Psoas muscle (tissue), 8 donors: Measurements from ENCODE around the gene CAPN6. TPM values are rescaled to one million over a fixed set of nuclear protein-coding genes. Genes with fewer than 3 reads are reported as not detected.

ENCODE experiments used
- ATAC-seq, 4 donors: fragments of 200-7000 bp; cut with Tn5 transposase; one replicate each; pipeline ENCODE4 v1.9.1; 2020; ENCODE audit warnings: moderate library complexity in 3 of 4, mild to moderate bottlenecking in 2 of 4
- DNase-seq, 2 donors: peaks; one replicate each; pipeline ENCODE4 v3.0.0-alpha.2; 2020
- H3K27ac ChIP-seq: fragments of 200-600 bp; one replicate; pipeline ENCODE4 v1.8.0; 2022
- H3K27me3 ChIP-seq, 3 donors: fragments of 200-600 bp in 1 of 3; one replicate each; pipeline versions ENCODE4 v1.6.1 to v1.8.0; 2013 to 2022; ENCODE audit warnings: low read length in 2 of 3, mild to moderate bottlenecking in 2 of 3, moderate library complexity in 1 of 3; ENCODE audit not compliant: insufficient read depth in 3 of 3
- H3K36me3 ChIP-seq, 2 donors: fragments of 200-600 bp in 1 of 2; one replicate each; pipeline versions ENCODE4 v1.6.1 to v1.8.0; 2013 to 2022; ENCODE audit warnings: low read depth in 1 of 2, mild to moderate bottlenecking in 1 of 2, moderate library complexity in 1 of 2; ENCODE audit not compliant: insufficient read depth in 1 of 2
- H3K4me1 ChIP-seq: fragments of 200-600 bp; one replicate; pipeline ENCODE4 v1.8.0; 2022
- H3K4me3 ChIP-seq: fragments of 200-600 bp; one replicate; pipeline ENCODE4 v1.8.0; 2022; ENCODE audit warnings: mild to moderate bottlenecking
- H3K9me3 ChIP-seq: fragments of 200-600 bp; one replicate; pipeline ENCODE4 v1.8.0; 2022
- CTCF ChIP-seq: fragments of 200-600 bp; IDR thresholded peaks from one replicate; pipeline ENCODE4 v1.8.0; 2022; ENCODE audit warnings: antibody characterized with exemption
- WGBS, 3 donors: extraction: QIAGEN DNeasy Blood & Tissue Kit; methylation state at CpG; one replicate each; pipeline versions ENCODE4 v1.1.6 to v1.1.7; 2013; 5-methylcytosine and 5-hydroxymethylcytosine counted together
- intact Hi-C, 2 donors: fragments of 100-400 bp; cut with DNase I; formaldehyde crosslinking; loops; one replicate each; pipeline versions ENCODE4 v1.11.0 to v1.14.2; 2022
- polyA plus RNA-seq, 3 donors: library from polyadenylated mRNA; stranded (reverse); fragments of 200-250 nt; gene quantifications; one replicate each; pipeline ENCODE4 v1.2.3, GENCODE V29; 2013
- total RNA-seq, 4 donors: library from RNA; stranded (reverse); fragmentation: NEBNext Ultra II Directional in 2 of 4; extraction: Animal tissue kit (Norgen Biotek cat#: 25700) in 2 of 4; gene quantifications; one replicate each; pipeline versions ENCODE4 v1.2.1 to v1.2.4, GENCODE V29; 2021 to 2023
- donor health status: healthy with polysubstance abuse.
- donor health status: DM: no; HTN: no; CAD: no; lungs with moderate emphysema.
- donor health status: Bipolar disorder and iron deficiency.
- donor health status: healthy.
- donor health status: DM: yes; HTN: yes; CAD: no.
- donor health status: DM: no; HTN: no; CAD: no.
- donor health status: DM: no; HTN: no; CAD: no.
- donor health status: DM: yes; HTN: yes; CAD: no.

The CAPN6 gene
- total and polyA plus RNA-seq, 7 donors = 0.08 to 2.6 (median 0.34) TPM

GRCh38 chrX:111262086-111262485, 8.2 kb downstream of the CAPN6 start:
- no peaks in the 10 kb centered on the region for H3K36me3 ChIP-seq
- peaks cover 0 to 51% (median 0%) of the 10 kb centered on the region in 3 donors for H3K27me3 ChIP-seq

GRCh38 chrX:111260451-111260850, 9.8 kb downstream of the CAPN6 start:
- WGBS, 3 donors = 60 to 80% (median 79%) methylated on average over 1 to 3 of the region's 3 CpGs
- peaks cover 0 to 39% (median 0%) of the 10 kb centered on the region in 3 donors for H3K27me3 ChIP-seq
- no peak overlapping the region for H3K4me3 ChIP-seq
- H3K4me1 ChIP-seq = no peaks in the 10 kb centered on the region
- ATAC-seq (no peak), DNase-seq (no peak)
- H3K9me3 ChIP-seq = no peaks in the 10 kb centered on the region
- no peaks in the 10 kb centered on the region for H3K36me3 ChIP-seq
- intact Hi-C loops = no loop called here
- TF ChIP-seq CTCF = no peak
- no peak overlapping the region for H3K27ac ChIP-seq

More at GRCh38 chrX:111262086-111262485, 8.2 kb downstream of the CAPN6 start:
- Histone ChIP-seq H3K27ac (no peak overlapping the region), H3K4me3 (no peak overlapping the region), H3K9me3 (no peaks in the 10 kb centered on the region), H3K4me1 (no peaks in the 10 kb centered on the region)
- WGBS, 3 donors = 49 to 66% (median 64%) methylated on average over 3 of the region's 3 CpGs
- no peak for TF ChIP-seq CTCF
- DNase-seq = no peak
- intact Hi-C loops = no loop called here
- no peak for ATAC-seq

- Histone ChIP-seq H3K9me3 (no peaks in the 10 kb centered on the region), H3K27me3 (peaks cover 0 to 43% (median 0%) of the 10 kb centered on the region in 3 donors), H3K27ac (no peak overlapping the region), H3K4me3 (no peak overlapping the region), H3K4me1 (no peaks in the 10 kb centered on the region), H3K36me3 (no peaks in the 10 kb centered on the region)
- TF ChIP-seq CTCF = no peak
- DNase-seq (no peak), ATAC-seq (no peak)
- WGBS, 3 donors = 53 to 64% (median 58%) methylated on average over 3 of the region's 3 CpGs
- intact Hi-C loops = no loop called here
These were observed 10.7 kb downstream of the CAPN6 start for GRCh38 chrX:111259559-111259958.

- Histone ChIP-seq H3K9me3 (no peaks in the 10 kb centered on the region), H3K27ac (no peak overlapping the region), H3K4me1 (no peaks in the 10 kb centered on the region), H3K27me3 (peaks cover 0 to 33% (median 0%) of the 10 kb centered on the region in 3 donors), H3K4me3 (no peak overlapping the region), H3K36me3 (no peaks in the 10 kb centered on the region)
- 36 to 55% (median 46%) methylated on average over 3 of the region's 3 CpGs for WGBS, 3 donors
- no peak for TF ChIP-seq CTCF
- ATAC-seq = no peak
- DNase-seq = peak in 1 of 2 donors; percentile 42
- intact Hi-C loops = no loop called here
These were observed 12.6 kb downstream of the CAPN6 start for GRCh38 chrX:111257733-111258132.
